CMK (cell line): ENCODE results near the gene PLEKHM3.
"Not testable (repeated sequence)": the region's sequence is repeated elsewhere in the genome, so short reads cannot be mapped to it uniquely, and the experiment has no call there.

Source experiments
- DNase-seq: peaks from one replicate; pipeline ENCODE4 v3.0.0-alpha.2; 2010; ENCODE audit warnings: low read depth

PLEKHM3 gene

DNA sequence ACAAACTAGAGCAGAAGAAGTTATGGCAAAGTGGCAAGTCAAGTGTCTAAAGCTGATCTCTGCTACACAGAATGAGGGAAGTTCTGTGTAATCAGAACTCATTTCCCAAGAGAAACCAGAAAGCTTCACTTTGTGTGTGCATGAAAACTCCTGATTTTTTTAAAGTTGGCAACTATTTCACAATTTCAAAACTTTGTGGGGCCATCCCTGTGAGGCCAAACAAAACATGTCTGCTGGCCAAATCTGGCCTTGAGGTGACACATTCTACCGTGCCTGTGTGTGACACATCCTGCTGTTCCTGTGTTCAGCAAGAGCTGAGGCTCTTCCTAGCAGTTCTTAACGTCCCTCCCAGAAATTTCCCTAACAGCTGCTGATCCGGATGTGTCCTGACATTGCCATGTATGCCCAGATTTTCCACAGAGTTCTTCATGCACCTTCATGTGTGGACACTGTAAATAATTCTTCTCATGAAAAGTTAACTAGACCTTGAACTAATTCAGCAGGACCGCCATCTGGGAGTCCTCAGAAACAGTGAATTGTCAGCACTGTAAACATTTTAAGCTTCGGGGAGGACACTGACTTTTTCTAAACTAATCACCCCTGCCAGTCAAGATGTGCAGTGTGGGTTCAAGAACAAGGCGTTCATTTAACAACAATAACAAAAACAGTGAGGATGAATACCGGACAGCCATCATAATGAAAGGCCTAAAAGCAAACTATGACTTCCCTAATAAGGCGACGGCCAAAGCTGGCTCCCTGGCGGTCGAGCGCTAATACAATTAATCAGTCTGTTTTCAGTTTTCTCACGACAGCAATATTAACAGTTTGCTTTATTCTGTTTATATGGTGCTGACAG lies 99.0 kb downstream of the PLEKHM3 start:
- DNase-seq = no peak

- no peak for DNase-seq
These were observed 99.7 kb downstream of the PLEKHM3 start for GRCh38 chr2:207925601-207926000.

- DNase-seq = no peak
These were observed 103.7 kb downstream of the PLEKHM3 start for GRCh38 chr2:207921606-207922005.

GRCh38 chr2:207920721-207921120 lies 104.6 kb downstream of the PLEKHM3 start:
- no peak for DNase-seq

DNA sequence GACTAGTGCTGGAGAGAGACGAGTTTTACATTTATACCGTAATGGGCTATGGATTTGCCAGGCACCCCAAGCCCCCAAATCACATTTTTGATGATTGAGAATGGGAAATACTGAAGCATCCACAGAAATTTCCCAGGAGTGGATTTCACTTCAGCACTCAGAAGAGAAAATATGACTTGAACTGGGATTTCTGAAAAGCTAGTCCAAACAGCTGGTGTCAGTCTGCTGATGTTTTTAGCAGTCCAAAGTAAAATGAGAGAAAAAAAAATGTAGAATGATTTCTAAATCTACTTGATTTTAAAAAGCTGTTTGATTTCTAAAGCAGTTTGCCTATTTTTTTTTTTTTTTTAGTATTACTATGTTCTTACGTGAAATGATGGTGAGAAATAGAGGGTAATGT lies 105.0 kb downstream of the PLEKHM3 start:
- DNase-seq = no peak

- no peak for DNase-seq
These were observed 106.0 kb downstream of the PLEKHM3 start for GRCh38 chr2:207919164-207919919.

GRCh38 chr2:207914716-207915115 lies 110.6 kb downstream of the PLEKHM3 start:
- DNase-seq = no peak

DNA sequence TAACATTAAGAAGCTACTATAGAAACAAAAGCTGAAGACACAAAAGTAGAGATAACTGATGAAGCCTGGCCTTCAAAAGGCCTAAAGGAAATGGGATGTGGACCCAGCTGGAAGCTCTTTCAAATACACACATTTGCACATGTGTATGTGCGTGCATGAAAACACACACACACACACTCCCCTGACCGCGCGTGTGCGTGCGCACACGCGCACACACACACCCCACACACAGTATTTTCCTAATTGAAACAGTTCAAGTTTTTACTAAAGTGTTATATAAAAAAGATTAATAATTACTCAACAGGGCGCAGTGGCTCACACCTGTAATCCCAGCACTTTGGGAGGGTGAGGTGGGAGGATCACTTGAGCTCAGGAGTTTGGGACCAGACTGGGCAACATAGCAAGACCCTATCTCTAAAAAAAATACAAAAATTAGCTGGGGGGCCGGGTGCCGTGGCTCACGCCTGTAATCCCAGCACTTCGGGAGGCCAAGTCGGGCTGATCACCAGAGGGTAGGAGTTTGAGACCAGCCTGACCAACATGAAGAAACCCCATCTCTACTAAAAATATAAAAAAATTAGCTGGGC lies 111.5 kb downstream of the PLEKHM3 start:
- no peak for DNase-seq

- no peak for DNase-seq
These were observed 113.5 kb downstream of the PLEKHM3 start for GRCh38 chr2:207911856-207912255.

GRCh38 chr2:207911215-207911614 lies 114.1 kb downstream of the PLEKHM3 start:
- DNase-seq = no peak

GRCh38 chr2:207906495-207906894 lies 118.8 kb downstream of the PLEKHM3 start:
- DNase-seq = not testable (repeated sequence)

DNA sequence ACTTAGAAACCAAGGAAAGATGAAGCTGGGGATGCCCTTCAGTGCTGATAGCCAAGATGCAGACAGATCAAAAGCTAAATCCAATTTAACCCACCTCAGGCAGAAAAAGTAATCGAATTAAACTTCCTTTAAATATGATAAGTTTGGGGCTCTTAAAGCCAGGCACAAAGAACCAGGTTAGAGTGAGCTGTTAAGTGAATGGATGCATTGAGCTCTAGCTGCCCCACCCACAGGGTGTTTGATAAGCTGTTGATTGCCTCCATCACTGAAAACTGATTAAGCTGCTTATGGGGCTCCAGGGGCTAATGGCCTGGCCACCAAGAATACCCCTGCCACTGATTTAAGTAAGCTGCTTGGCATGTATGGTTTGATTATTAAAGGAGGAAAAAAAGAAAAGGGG lies 119.8 kb downstream of the PLEKHM3 start:
- no peak for DNase-seq

DNA sequence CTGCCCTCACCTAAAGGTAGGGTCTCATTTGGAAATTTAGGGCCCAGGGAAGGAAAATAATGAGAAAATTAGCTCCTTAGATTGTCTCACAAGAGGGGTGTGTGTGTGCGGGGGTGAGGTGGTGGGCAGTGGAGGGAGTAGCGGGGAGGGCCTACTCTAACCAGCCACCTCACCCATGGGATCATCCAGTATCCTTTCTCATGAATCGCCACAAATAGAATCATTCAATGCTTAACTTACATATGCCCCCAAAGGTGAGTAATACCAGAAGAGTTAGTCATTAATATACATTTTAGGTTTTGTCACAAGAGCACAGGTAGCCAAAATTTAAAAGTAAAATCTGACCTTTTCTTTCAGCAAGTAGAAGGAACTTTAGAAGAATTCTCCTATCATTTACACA lies 122.1 kb downstream of the PLEKHM3 start:
- no peak for DNase-seq

DNA sequence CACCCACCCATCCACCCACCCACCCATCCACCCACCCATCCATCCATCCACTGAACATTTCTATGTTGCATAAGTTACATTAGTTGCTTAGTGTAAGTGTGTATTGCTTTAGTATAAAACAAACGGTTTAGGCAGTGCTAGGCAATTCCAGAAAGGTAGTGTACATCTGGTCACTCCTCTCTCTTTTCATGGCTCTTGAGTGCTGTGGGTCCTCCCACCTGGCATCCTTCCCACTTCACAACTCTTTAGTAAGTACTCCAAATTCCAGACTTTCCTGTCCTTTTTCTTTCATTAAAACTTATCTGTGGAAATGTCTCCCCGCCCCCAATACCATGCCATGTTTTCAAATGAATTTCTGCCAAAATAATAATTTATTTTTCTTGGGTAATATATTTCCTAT lies 122.5 kb downstream of the PLEKHM3 start:
- no peak for DNase-seq

- no peak for DNase-seq
These were observed 123.5 kb downstream of the PLEKHM3 start for GRCh38 chr2:207901829-207902228.

DNA sequence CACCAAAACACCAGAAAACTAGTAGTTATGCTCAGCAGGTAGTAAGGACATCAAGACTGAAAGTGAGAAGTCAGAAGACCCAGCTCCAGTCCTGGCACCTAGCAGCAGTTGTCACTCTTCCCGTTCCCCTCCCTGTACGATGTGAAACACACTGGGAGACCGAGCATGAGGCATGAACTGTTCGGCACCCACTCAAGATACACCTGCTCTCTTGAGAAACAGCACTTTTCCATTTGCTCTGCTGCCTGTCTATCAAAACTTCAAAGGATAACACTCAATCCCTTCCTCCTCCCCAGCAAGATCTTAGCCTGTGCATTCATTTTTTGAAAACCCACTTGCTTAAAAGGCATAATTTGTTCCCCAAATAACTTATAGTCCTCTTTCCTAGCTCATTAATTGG lies 123.9 kb downstream of the PLEKHM3 start:
- DNase-seq = no peak

- no peak for DNase-seq
These were observed 127.0 kb downstream of the PLEKHM3 start for GRCh38 chr2:207898354-207898695.

DNA sequence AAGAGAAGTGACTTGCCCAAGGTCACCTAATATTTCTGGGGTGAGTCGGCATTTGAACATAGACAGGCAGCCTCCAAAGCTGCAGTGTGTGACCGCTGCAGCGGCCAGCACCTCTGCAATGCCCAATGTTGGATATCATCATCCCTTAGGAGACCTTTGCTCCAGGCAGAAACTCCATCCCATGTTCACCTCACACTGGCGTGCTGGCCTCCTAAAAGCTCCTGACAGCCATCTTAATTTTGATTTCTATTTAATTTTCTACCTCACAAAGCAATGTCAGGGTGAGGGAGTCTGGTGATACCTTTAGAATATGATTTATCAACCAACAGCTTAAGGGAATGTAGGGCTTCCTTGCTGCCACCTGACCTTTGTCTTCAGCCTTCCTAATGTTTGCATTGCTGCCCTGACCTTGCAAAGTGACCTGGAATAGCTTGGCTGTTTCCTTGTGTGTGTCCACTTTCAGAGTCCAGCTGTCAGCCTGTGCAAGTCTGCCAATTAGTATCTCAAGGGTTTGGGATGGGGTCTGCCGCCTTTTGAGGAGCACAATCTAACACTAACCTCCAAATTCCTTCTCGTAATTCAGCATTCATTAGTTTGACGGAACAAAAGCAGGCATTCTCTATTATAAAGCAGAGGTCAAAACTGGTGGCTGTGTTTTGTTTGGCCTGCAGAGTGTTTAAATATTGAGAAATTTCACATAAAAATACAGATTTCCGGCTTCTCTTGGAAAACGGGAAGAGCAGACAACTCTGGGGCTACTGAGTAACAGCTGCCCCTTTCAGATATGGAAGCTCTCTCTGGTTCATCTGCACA lies 127.6 kb downstream of the PLEKHM3 start:
- no peak for DNase-seq

DNA sequence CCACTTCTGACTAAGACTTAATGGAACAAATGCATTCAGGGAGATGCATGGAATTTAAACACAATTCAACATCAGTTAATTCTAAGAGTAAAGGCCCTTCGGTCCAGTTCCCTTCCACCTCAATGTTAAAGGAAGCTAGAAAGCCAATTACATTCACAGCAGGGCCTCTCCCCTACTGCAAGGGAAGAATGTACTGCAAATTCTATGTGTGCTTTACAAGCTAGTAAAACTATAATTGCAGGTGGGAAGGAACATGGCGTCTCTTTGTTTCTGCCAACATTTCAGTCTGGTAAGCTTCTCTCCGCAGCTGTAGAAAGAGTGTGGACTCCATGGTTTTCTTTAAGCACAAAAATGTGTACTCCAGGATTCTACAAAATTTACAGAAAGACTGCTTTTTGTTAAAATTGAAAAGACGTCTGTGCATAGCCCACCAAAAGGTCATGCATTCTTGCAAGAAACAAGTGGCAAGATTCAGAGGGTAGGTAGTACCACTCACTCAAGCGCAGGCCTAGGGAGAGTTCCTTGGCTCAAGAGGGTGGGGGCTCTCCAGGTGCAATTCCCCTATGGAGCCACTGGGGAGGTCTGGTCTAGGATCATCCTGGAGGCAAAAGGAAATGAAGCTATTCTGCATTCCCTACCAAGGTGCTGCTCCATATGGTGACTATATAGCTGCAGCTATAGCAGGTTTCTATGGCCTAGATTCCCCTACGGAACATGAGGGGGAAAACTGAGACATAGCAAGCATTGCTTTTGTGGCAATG lies 128.6 kb downstream of the PLEKHM3 start:
- DNase-seq = no peak

- DNase-seq = no peak
These were observed 130.0 kb downstream of the PLEKHM3 start for GRCh38 chr2:207895274-207895860.
